Measurements from ENCODE around the gene MYOG. TPM values are rescaled to one million over a fixed set of nuclear protein-coding genes. Genes with fewer than 3 reads are reported as not detected.

Gene MYOG
- total RNA-seq, 1 donor from 2014 or later = not detected

- Histone ChIP-seq H3K36me3 (ENCODE audit: control insufficient read depth, insufficient read depth, low read length) (no peaks in the 10 kb centered on the region), H3K27me3 (ENCODE audit: control insufficient read depth, insufficient read depth, low read length) (peaks cover 22% of the 10 kb centered on the region), H3K4me3 (ENCODE audit: low read depth, low read length) (no peak overlapping the region)
- TF ChIP-seq CTCF (IDR thresholded peaks at IDR 0.05; ENCODE audit: insufficient read depth, low read length, poor library complexity, severe bottlenecking) = no peak
- no peak for DNase-seq (ENCODE audit: low read depth)
These were observed 11.2 kb downstream of the MYOG start for GRCh38 chr1:203074610-203075009.

- peaks cover 19% of the 10 kb centered on the region for H3K27me3 ChIP-seq (ENCODE audit: control insufficient read depth, insufficient read depth, low read length)
- TF ChIP-seq CTCF (IDR thresholded peaks at IDR 0.05; ENCODE audit: insufficient read depth, low read length, poor library complexity, severe bottlenecking) = no peak
- no peak for DNase-seq (ENCODE audit: low read depth)
- H3K4me3 ChIP-seq (ENCODE audit: low read depth, low read length) = no peak overlapping the region
- H3K36me3 ChIP-seq (ENCODE audit: control insufficient read depth, insufficient read depth, low read length) = no peaks in the 10 kb centered on the region
These were observed 12.3 kb downstream of the MYOG start for GRCh38 chr1:203073469-203073868.

GRCh38 chr1:203072911-203073310 lies 12.9 kb downstream of the MYOG start:
- Histone ChIP-seq H3K4me3 (ENCODE audit: low read depth, low read length) (no peak overlapping the region), H3K36me3 (ENCODE audit: control insufficient read depth, insufficient read depth, low read length) (no peaks in the 10 kb centered on the region), H3K27me3 (ENCODE audit: control insufficient read depth, insufficient read depth, low read length) (peaks cover 19% of the 10 kb centered on the region)
- TF ChIP-seq CTCF (IDR thresholded peaks at IDR 0.05; ENCODE audit: insufficient read depth, low read length, poor library complexity, severe bottlenecking) = no peak
- no peak for DNase-seq (ENCODE audit: low read depth)

- Histone ChIP-seq H3K27me3 (ENCODE audit: control insufficient read depth, insufficient read depth, low read length) (peaks cover 18% of the 10 kb centered on the region), H3K4me3 (ENCODE audit: low read depth, low read length) (no peak overlapping the region), H3K36me3 (ENCODE audit: control insufficient read depth, insufficient read depth, low read length) (no peaks in the 10 kb centered on the region)
- no peak for DNase-seq (ENCODE audit: low read depth)
- no peak for TF ChIP-seq CTCF (IDR thresholded peaks at IDR 0.05; ENCODE audit: insufficient read depth, low read length, poor library complexity, severe bottlenecking)
These were observed 13.7 kb downstream of the MYOG start for GRCh38 chr1:203072002-203072602.

- H3K4me3 ChIP-seq (ENCODE audit: low read depth, low read length) = no peak overlapping the region
- H3K27me3 ChIP-seq (ENCODE audit: control insufficient read depth, insufficient read depth, low read length) = no peaks in the 10 kb centered on the region
- TF ChIP-seq CTCF (IDR thresholded peaks at IDR 0.05; ENCODE audit: insufficient read depth, low read length, poor library complexity, severe bottlenecking) = no peak
- DNase-seq (ENCODE audit: low read depth) = no peak
- H3K36me3 ChIP-seq (ENCODE audit: control insufficient read depth, insufficient read depth, low read length) = no peaks in the 10 kb centered on the region
These were observed 16.6 kb downstream of the MYOG start for GRCh38 chr1:203069030-203069747.

Measured in kidney epithelial cell (primary cell).